ENCODE measurements around the gene P2RX2.

Gene P2RX2

DNA sequence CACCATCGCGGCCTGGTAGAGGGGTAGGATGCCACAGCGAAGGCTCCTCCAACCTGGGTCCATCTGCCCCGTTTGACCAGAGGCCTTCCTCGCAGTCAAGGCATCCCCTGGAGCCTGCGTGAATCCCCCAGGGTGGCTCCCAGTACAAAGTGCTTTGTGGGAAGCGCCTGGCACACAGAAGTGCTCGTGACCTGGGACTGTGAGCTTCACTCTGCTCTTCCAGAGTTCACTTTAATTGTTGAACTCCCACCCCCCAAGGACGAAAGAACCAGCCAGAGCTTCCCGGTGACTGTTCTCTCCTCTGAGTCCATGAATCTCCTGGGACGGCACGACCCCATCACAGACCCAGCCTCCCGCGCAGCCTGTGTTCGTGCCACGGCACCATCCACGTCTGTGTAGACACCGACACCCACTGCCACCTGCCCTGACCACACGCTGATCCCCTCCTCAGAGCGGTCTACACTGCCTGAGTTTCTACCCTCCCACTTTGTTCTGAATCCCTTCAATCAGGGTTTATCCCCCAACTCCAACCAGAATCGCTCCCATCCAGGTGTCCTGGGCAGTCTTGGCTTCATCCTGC is 15.9 kb downstream of the P2RX2 start:
- H3K27me3 ChIP-seq (ENCODE audit: control insufficient read depth in 1 of 2, insufficient read depth in 2 of 2, low read length in 2 of 2) = no peaks in the 10 kb centered on the region
- H3K36me3 ChIP-seq (ENCODE audit: control insufficient read depth in 1 of 2, insufficient read depth in 2 of 2, low read length in 2 of 2) = peaks cover 44 to 85% of the 10 kb centered on the region in 2 donors
- no peak overlapping the region for H3K9ac ChIP-seq (ENCODE audit: low read depth in 1 of 2, low read length in 2 of 2)
- no peaks in the 10 kb centered on the region for H3K9me3 ChIP-seq (ENCODE audit: control insufficient read depth in 1 of 2, low read length in 2 of 2)
- no peak overlapping the region for H3K4me3 ChIP-seq (ENCODE audit: low read depth in 1 of 2, low read length in 2 of 2)
- no peaks in the 10 kb centered on the region for H3K4me1 ChIP-seq (ENCODE audit: control insufficient read depth in 1 of 2, insufficient read depth in 2 of 2, low read length in 2 of 2)
- H3K27ac ChIP-seq (ENCODE audit: low read depth, low read length) = no peak overlapping the region

DNA sequence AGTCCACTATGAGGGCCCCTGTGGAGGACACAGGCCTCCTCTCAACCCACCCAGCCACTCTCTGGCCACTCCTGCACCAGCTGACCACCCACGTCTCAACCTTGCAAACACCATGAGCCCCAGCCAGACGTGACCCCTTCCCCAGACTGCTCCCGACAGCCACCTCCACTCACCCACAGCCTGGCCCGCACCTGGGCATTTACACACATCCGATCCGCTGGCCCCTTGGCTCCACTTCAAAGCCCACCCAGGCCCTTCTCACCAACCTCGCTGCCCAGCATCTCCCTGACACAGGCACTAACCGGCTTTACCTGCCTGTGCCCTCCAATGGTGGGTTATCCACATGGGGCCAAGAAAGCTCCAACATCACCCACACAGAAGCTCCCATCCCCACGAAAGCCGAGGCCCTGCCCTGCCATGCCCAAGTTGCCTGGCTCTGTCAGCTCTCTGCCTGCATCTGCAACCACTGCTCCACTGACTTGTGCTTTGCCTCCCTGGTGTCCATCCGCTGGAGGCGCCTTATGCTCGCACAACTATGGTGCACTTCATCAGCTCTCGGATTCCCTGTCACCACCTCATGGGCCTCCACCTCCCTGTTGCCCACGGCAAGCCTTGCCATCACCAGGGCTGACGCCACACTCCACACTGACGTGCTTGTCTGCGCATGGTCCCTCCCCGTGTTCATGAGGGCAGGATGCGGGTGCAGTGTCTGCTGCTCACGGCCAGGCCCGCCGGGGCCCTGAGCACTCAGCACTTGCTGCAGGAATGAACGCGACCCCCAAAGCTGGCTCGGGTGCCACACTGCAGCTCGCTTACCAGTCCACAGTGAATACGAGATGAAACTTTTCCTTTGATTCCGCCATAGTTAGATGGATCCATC is 16.7 kb downstream of the P2RX2 start:
- Histone ChIP-seq H3K4me1 (ENCODE audit: control insufficient read depth in 1 of 2, insufficient read depth in 2 of 2, low read length in 2 of 2) (no peaks in the 10 kb centered on the region), H3K4me3 (ENCODE audit: low read depth in 1 of 2, low read length in 2 of 2) (no peak overlapping the region), H3K9me3 (ENCODE audit: control insufficient read depth in 1 of 2, low read length in 2 of 2) (no peaks in the 10 kb centered on the region), H3K9ac (ENCODE audit: low read depth in 1 of 2, low read length in 2 of 2) (no peak overlapping the region), H3K27ac (ENCODE audit: low read depth, low read length) (no peak overlapping the region), H3K27me3 (ENCODE audit: control insufficient read depth in 1 of 2, insufficient read depth in 2 of 2, low read length in 2 of 2) (no peaks in the 10 kb centered on the region), H3K36me3 (ENCODE audit: control insufficient read depth in 1 of 2, insufficient read depth in 2 of 2, low read length in 2 of 2) (peaks cover 38 to 82% of the 10 kb centered on the region in 2 donors)

DNA sequence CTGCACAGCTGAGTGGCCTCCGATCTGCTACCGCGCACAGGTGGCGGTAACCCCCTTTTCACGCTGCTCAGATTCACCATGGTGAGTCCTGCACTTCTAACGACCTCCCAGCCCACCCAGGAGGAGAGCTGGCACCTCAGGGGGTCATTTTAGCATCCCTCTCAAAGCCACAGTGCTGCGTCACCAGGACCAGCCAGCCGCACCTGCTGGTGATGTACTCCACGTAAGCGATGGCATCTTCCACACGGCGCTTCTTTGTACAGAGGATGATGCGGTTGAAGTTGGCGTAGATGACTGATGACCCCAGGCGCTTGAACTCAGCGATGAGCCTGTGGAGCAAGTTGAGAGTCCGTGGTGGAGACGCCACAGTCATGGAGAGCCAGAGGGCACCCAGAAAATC is 19.2 kb downstream of the P2RX2 start:
- Histone ChIP-seq H3K27ac (ENCODE audit: low read depth, low read length) (no peak overlapping the region), H3K27me3 (ENCODE audit: control insufficient read depth in 1 of 2, insufficient read depth in 2 of 2, low read length in 2 of 2) (no peaks in the 10 kb centered on the region), H3K4me3 (ENCODE audit: low read depth in 1 of 2, low read length in 2 of 2) (no peak overlapping the region), H3K4me1 (ENCODE audit: control insufficient read depth in 1 of 2, insufficient read depth in 2 of 2, low read length in 2 of 2) (no peaks in the 10 kb centered on the region), H3K36me3 (ENCODE audit: control insufficient read depth in 1 of 2, insufficient read depth in 2 of 2, low read length in 2 of 2) (peaks cover 40 to 82% of the 10 kb centered on the region in 2 donors), H3K9ac (ENCODE audit: low read depth in 1 of 2, low read length in 2 of 2) (no peak overlapping the region), H3K9me3 (ENCODE audit: control insufficient read depth in 1 of 2, low read length in 2 of 2) (no peaks in the 10 kb centered on the region)

DNA sequence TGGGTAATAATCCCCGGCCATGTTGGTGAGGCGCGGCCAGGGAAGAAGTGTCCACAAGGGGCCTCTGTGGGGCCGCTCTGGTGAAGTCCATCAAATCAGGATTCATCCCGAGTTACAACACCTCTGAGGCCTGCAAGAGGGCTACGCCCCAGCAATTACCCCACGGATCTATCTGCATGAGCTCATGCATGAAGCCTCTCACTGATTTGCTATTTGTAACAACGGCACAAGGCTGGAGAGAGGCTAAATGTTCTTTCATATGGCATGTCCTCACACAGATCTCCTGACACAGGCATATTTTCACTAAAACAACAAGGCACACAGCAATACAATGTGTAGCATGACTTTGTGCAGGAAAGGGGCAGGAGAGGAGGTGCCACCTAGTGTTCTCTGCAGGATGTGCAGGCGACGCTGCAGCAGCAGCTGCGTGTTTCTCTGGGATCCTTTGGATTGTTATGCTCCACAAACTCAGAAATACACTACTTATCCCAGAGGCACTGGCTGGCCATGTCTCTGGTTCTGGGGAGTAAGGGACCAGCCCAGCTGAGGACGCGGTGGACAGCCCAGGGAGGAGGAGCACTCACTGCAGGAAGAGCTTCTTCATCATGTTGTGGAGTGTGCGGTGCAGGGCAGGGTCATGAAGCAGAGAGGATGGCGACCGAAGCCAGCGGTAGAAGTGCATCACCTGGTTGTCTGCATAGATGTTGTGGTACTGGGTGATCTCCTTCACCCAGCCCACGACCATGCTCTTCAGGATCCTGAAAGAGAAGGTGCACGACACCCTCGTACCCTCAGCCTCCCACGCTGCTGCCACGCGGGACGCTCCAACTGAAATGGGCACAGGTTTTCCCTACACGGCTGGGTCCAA is 20.2 kb downstream of the P2RX2 start:
- Histone ChIP-seq H3K36me3 (ENCODE audit: control insufficient read depth in 1 of 2, insufficient read depth in 2 of 2, low read length in 2 of 2) (peaks cover 39 to 85% of the 10 kb centered on the region in 2 donors), H3K27me3 (ENCODE audit: control insufficient read depth in 1 of 2, insufficient read depth in 2 of 2, low read length in 2 of 2) (no peaks in the 10 kb centered on the region), H3K9me3 (ENCODE audit: control insufficient read depth in 1 of 2, low read length in 2 of 2) (no peaks in the 10 kb centered on the region), H3K4me3 (ENCODE audit: low read depth in 1 of 2, low read length in 2 of 2) (no peak overlapping the region), H3K4me1 (ENCODE audit: control insufficient read depth in 1 of 2, insufficient read depth in 2 of 2, low read length in 2 of 2) (no peaks in the 10 kb centered on the region), H3K27ac (ENCODE audit: low read depth, low read length) (no peak overlapping the region), H3K9ac (ENCODE audit: low read depth in 1 of 2, low read length in 2 of 2) (no peak overlapping the region)

DNA sequence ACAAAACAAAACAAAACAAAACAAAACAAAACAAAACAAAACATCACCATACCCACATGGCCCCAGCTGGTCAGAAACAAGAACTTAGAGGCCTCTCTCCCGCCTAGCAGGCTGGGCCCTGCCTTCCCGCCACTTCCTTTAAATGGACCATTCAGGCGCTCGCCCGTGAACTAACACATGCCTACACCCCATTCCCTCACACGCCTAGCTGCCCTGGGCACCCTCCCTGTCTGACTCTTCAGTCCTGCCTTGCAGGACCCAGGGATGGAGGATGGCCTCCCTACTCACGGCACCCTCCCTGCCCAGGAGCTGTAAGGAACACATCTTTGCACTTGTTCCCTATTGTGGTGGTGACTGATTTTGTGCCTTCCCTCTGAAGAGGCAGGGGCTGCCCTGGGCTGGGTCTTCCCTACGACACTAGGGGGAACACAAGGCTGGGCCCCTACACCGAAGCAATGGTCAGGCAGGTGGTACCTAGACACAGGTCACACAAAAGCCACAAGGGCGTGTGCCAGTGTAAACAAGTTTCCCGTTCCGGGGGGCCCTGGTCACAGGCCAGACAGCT is 21.5 kb downstream of the P2RX2 start:
- peaks cover 28 to 74% of the 10 kb centered on the region in 2 donors for H3K36me3 ChIP-seq (ENCODE audit: control insufficient read depth in 1 of 2, insufficient read depth in 2 of 2, low read length in 2 of 2)
- H3K27me3 ChIP-seq (ENCODE audit: control insufficient read depth in 1 of 2, insufficient read depth in 2 of 2, low read length in 2 of 2) = no peaks in the 10 kb centered on the region
- no peak overlapping the region for H3K4me3 ChIP-seq (ENCODE audit: low read depth in 1 of 2, low read length in 2 of 2)
- no peaks in the 10 kb centered on the region for H3K4me1 ChIP-seq (ENCODE audit: control insufficient read depth in 1 of 2, insufficient read depth in 2 of 2, low read length in 2 of 2)
- H3K27ac ChIP-seq (ENCODE audit: low read depth, low read length) = no peak overlapping the region
- no peak overlapping the region for H3K9ac ChIP-seq (ENCODE audit: low read depth in 1 of 2, low read length in 2 of 2)
- no peaks in the 10 kb centered on the region for H3K9me3 ChIP-seq (ENCODE audit: control insufficient read depth in 1 of 2, low read length in 2 of 2)

DNA sequence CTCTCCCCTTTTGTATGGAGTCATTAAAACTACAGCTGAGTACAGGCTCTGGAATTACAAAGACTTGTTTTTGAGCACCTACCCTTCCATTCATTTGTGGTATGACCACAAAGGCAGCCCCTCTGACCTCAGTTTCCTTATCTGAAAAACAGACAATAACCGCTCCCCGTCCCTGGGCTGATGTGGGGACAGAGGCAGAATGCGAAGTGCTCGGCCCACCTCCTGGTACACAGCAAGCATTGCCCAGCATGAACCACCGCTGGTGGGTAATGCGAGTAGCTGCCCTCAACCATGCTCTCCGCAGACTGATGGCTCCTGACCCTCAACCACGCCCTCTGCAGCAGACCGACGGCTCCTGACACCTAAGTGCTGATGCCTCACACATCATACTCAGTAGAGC is 22.4 kb downstream of the P2RX2 start:
- H3K9me3 ChIP-seq (ENCODE audit: control insufficient read depth in 1 of 2, low read length in 2 of 2) = no peaks in the 10 kb centered on the region
- no peaks in the 10 kb centered on the region for H3K4me1 ChIP-seq (ENCODE audit: control insufficient read depth in 1 of 2, insufficient read depth in 2 of 2, low read length in 2 of 2)
- H3K27me3 ChIP-seq (ENCODE audit: control insufficient read depth in 1 of 2, insufficient read depth in 2 of 2, low read length in 2 of 2) = no peaks in the 10 kb centered on the region
- no peak overlapping the region for H3K4me3 ChIP-seq (ENCODE audit: low read depth in 1 of 2, low read length in 2 of 2)
- H3K9ac ChIP-seq (ENCODE audit: low read depth in 1 of 2, low read length in 2 of 2) = no peak overlapping the region
- H3K36me3 ChIP-seq (ENCODE audit: control insufficient read depth in 1 of 2, insufficient read depth in 2 of 2, low read length in 2 of 2) = peaks cover 23 to 70% of the 10 kb centered on the region in 2 donors
- H3K27ac ChIP-seq (ENCODE audit: low read depth, low read length) = no peak overlapping the region

DNA sequence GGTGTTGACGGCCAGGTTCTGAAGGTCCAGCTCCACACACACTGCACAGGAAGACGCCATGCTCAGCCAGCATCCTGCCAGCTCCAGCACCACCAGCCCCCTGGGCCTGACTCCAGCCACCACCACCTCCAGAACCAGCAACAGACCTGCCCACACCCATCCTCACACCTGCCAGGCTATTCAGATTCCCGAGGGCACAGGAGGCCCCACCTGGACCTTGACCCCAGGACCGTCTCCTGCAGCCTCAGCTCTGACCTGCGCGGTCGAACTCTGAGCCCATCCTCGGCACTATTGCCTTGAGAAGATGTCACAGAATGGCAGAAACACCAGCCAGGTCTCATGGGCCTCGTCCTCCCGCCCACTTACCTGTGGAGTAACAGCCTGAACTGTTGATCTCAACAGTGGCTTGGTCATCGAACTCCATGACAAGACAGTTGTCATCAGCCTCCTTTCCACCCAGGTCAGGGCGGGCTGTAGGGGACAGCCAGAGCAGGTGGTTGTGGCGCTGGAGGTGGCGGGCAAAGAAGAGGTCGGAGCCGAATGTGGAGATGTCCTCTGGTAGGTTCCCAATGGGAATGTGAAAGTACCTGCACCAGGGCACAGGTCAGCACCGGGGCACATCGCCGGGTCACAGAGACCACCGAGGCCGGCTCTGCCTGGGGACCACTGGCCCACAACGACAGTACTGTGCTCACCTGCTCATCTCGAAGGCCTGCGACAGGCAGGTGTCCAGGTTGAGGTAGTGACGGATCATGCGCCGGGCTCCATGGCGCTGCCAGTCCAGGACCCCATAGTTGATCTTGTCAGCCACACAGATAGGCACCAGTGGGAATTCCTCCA is 23.5 kb downstream of the P2RX2 start:
- H3K9me3 ChIP-seq (ENCODE audit: control insufficient read depth in 1 of 2, low read length in 2 of 2) = no peaks in the 10 kb centered on the region
- H3K4me3 ChIP-seq (ENCODE audit: low read depth in 1 of 2, low read length in 2 of 2) = no peak overlapping the region
- no peak overlapping the region for H3K9ac ChIP-seq (ENCODE audit: low read depth in 1 of 2, low read length in 2 of 2)
- no peaks in the 10 kb centered on the region for H3K4me1 ChIP-seq (ENCODE audit: control insufficient read depth in 1 of 2, insufficient read depth in 2 of 2, low read length in 2 of 2)
- no peaks in the 10 kb centered on the region for H3K27me3 ChIP-seq (ENCODE audit: control insufficient read depth in 1 of 2, insufficient read depth in 2 of 2, low read length in 2 of 2)
- no peak overlapping the region for H3K27ac ChIP-seq (ENCODE audit: low read depth, low read length)
- H3K36me3 ChIP-seq (ENCODE audit: control insufficient read depth in 1 of 2, insufficient read depth in 2 of 2, low read length in 2 of 2) = peaks cover 26 to 63% of the 10 kb centered on the region in 2 donors

DNA sequence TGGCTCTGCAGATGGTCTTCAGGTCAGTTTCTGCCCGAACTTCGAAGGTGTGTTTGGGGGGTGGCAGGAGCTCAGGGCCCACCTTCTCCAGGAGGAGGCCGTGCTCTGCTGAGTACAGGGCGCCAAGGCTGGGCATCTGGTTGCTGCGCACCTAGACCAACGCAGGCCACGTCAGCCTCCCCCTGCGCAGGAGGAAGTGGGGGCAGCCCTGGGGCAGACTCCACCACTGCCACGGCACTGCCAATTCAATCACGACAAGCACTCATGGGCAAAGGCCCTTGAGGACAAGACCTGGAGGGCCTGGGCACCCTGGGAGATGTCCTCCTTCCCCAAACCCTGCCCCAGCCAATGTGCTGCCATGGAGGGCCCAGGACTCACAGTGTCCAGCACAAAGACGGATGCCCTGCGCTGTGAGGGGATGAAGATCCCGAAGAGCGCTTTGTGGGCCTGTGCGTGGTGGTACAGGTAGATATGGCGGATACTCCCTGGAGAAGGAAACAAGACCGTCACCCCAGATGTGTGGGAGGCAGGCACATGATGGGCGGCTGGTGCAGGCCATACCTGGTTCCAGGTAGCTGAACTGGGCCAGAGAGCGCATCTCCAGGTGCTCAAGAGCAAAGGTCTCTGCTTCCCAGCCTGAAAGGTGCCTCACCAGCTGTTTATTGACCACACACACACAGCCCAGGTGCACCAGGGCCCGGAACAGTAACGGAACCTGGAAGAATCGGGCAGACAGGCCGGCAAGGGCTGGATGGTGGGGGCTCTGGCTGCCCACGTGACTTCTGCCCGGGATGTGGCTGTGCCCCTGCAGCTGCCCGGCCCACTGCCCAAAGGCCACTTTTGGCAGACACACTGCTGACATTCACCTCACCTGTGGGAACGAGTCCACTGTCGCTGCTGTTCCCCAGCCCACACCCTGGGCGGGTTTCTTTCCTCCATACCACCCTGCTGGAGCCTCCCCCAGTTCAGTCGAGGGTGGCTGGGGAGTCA is 24.6 kb downstream of the P2RX2 start:
- no peaks in the 10 kb centered on the region for H3K4me1 ChIP-seq (ENCODE audit: control insufficient read depth in 1 of 2, insufficient read depth in 2 of 2, low read length in 2 of 2)
- H3K27me3 ChIP-seq (ENCODE audit: control insufficient read depth in 1 of 2, insufficient read depth in 2 of 2, low read length in 2 of 2) = no peaks in the 10 kb centered on the region
- H3K9ac ChIP-seq (ENCODE audit: low read depth in 1 of 2, low read length in 2 of 2) = no peak overlapping the region
- peaks cover 26 to 61% of the 10 kb centered on the region in 2 donors for H3K36me3 ChIP-seq (ENCODE audit: control insufficient read depth in 1 of 2, insufficient read depth in 2 of 2, low read length in 2 of 2)
- H3K9me3 ChIP-seq (ENCODE audit: control insufficient read depth in 1 of 2, low read length in 2 of 2) = no peaks in the 10 kb centered on the region
- no peak overlapping the region for H3K4me3 ChIP-seq (ENCODE audit: low read depth in 1 of 2, low read length in 2 of 2)
- no peak overlapping the region for H3K27ac ChIP-seq (ENCODE audit: low read depth, low read length)

All from duodenal mucosa (tissue), 2 donors.